Coronary artery (tissue), 2 donors: ENCODE measurements around the gene ANXA4.

Experiments
- DNase-seq: peaks from one replicate; pipeline ENCODE4 v3.0.0-alpha.2; 2017; ENCODE audit warnings: low spot score
- H3K27ac ChIP-seq, 2 donors: fragments of 200-600 bp; sonication (generic); one replicate each; pipeline ENCODE4 v1.5.1; 2016 to 2019
- H3K4me3 ChIP-seq: fragments of 200-600 bp; sonication (generic); 2 replicates; pipeline ENCODE4 v1.5.1; 2016; ENCODE audit warnings: mild to moderate bottlenecking, moderate library complexity
- CTCF ChIP-seq: fragments of 200-600 bp; sonication (generic); IDR thresholded peaks from one replicate; pipeline ENCODE4 v1.5.1; 2019; ENCODE audit warnings: antibody characterized with exemption

Gene ANXA4

GRCh38 chr2:69835666-69836065 lies 93.7 kb downstream of the ANXA4 start:
- H3K4me3 ChIP-seq, result no peak overlapping the region
- no peak for TF ChIP-seq CTCF
- DNase-seq, result no peak
- no peak overlapping the region for H3K27ac ChIP-seq

- no peak for DNase-seq
- no peak for TF ChIP-seq CTCF
- H3K4me3 ChIP-seq, result no peak overlapping the region
- no peak overlapping the region for H3K27ac ChIP-seq
These were observed 94.4 kb downstream of the ANXA4 start for GRCh38 chr2:69836316-69836715.

GRCh38 chr2:69837533-69837932 lies 95.6 kb downstream of the ANXA4 start:
- no peak for DNase-seq
- H3K4me3 ChIP-seq, result no peak overlapping the region
- no peak for TF ChIP-seq CTCF
- H3K27ac ChIP-seq, result no peak overlapping the region

DNA sequence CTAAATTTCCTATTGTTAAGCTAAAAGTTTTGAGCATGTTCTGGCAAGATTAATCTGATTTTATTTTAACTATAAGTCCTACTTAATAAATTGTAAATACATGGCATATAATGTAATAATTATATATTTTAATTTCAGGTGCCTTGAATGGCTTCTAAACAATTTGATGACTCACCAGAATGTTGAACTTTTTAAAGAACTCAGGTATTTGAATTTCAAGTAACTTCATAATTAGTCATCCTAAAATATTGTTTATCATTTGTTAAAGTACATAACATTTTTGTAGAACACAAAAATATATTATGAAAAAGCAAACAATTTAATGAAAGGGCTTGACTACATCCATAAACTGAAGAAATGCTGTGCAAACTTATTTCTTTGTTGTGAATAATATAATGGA lies 102.1 kb downstream of the ANXA4 start:
- H3K4me3 ChIP-seq, result no peak overlapping the region
- H3K27ac ChIP-seq, result no peak overlapping the region
- no peak for DNase-seq
- TF ChIP-seq CTCF, result no peak

- TF ChIP-seq CTCF, result no peak
- no peak for DNase-seq
- Histone ChIP-seq H3K4me3 (no peak overlapping the region), H3K27ac (no peak overlapping the region)
These were observed 102.6 kb downstream of the ANXA4 start for GRCh38 chr2:69844560-69844959.

DNA sequence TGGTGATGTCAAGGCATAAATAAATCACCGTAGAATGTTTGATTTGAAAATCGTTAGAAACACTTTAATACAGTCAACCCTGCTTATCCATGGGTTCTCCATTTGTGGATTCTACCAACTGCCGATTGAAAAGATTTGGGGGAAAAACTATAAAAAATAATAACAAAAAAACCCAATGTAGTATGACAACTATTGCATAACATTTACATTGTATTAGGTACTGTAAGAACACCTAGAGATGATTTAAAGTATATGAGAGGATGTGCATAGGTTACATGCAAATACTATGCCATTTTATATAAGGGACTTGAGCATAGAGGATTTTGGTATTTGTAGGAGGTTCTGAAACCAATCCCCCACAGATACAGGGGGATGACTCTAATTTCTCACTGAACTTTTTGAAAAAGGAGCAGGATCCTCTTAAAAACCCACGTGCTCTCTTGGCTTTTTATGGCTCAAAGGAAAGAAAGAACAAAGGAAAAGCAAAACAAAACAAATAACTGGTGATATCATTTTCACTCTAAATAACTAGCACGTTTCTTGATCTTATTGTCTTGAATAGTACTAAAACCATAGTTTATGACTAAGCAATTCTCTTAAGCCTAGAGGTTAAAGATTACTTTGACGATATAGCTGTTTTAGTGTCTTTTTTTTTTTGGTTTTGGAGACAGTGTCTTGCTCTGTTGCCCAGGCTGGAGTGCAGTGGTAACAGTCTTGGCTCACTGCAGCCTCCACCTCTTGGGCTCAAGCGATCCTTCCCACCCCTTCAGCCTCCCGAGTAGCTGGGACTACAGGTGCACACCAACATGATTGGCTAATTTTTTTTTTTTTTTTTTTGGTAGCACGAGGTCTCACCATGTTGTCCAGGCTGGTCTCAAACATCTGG lies 104.5 kb downstream of the ANXA4 start:
- Histone ChIP-seq H3K27ac (no peak overlapping the region), H3K4me3 (no peak overlapping the region)
- TF ChIP-seq CTCF, result no peak
- no peak for DNase-seq

DNA sequence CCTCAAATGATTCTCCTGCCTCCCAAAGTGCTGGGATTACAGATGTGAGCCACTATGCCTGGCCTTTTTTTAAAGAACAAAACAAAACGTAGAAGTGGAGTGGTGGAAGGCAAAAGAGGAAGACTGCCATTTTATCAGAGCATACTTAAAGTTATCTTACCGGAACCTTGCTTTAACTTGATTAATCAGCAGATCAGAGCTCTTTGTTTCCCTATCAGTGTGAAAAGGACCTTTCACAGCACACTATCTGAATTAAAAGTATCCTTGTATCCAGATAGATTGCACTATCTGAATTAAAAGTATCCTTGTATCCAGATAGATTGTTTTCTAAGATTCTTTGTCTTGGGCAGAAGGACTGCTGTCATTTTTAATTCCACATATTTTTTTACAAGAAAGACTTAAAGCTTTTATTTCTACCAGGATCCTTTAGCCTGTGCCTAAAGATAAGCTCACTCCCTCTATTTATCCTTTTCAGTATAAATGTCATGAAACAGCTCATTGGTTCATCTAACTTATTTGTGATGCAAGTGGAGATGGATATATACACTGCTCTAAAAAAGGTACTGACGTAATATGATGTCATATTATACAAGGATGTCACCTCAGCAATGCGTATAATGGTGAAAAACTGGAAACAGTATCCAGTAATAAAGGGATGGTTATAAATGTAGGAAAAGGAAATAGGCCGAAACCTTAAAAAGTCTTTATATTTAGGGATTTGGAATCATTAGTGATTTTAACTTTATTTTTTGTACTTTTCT lies 105.3 kb downstream of the ANXA4 start:
- no peak for DNase-seq
- Histone ChIP-seq H3K27ac (no peak overlapping the region), H3K4me3 (no peak overlapping the region)
- TF ChIP-seq CTCF, result no peak
